HG03521 (cell line): ENCODE results near the gene SLC38A5.
"Not testable (repeated sequence)": the region's sequence is repeated elsewhere in the genome, so short reads cannot be mapped to it uniquely, and the experiment has no call there.

Experiments used
- ATAC-seq: cut with Tn5 transposase; IDR thresholded peaks from one replicate; pipeline ENCODE4 v1.9.1; 2021; ENCODE audit warnings: mild to moderate bottlenecking, moderate library complexity; ENCODE audit not compliant: unreplicated experiment

The SLC38A5 gene

DNA sequence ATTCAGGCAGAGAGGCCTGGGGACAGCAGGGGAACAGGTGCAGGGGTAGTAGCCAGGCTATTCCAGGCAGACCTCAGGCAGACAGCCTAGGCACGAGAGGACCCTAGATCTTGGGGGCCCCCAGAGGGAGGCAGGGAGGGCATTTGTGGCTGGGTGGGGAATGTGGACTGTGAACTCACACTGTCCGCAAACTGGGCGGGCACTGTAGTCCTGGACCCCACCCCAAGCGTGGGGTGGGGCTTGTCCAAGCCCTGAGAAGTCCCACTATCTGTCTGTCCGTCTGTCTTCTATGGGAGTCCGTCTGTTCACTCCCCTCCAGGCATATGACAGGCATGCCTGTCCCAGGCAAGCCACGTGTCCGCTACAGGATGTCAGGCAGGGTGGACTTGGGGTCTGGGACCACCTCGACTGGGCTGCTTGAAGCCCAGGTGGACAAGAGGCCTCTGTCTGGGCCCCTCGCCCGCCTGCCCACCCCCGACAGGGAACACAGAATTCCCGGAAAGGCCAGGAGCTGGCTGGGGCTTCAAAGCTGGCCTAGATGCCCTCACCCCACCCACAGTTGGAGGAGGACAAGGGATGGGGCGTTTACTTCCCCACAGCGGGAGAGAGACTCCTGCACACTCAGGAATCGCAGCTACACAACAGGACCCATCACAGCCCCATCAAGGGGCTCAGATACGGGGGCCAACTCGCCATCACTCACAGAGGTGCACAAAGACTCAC, at the start of gene SLC38A5:
Gene SLC38A5, minus strand, starts transcription at position 151 of the 723 bp plus-strand sequence. CDS start 2,336 bp downstream, outside the sequence.
- no peak for ATAC-seq

DNA sequence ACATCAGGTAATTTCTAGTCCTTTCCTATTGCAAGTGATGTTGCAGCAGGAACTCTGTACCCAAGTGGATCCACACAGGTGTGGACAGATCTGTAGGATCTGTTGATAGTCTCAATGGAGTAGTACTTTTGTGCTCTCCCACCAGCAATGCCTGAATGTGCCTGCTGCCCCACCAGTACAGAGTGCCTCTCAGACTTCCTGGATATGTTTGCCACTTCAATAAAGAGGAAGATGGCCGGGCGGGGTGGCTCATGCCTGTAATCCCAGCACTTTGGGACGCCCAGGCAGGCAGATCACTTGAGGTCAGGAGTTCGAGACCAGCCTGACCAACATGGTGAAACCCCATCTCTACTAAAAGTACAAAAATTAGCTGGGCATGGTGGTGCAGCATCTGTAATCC, 49.4 kb upstream of the SLC38A5 start:
- not testable (repeated sequence) for ATAC-seq

DNA sequence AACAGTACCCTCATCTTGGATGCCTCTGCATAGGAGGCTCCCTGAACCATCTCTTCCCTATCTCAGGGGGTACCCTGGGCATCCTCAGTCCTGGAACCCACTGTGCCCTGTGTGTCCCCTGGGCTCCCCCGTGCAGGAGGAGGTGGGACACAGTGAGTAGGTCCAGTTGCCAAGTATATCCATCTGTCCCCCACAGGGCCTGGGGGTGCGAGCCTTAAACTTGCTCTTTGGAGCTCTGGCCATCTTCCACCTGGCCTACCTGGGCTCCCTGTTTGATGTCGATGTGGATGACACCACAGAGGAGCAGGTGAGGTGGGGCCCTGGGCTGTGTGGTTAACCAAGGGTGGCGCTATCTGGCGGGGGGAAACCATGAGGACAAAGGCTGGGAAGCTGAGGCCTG, 46.9 kb upstream of the SLC38A5 start:
- no peak for ATAC-seq

DNA sequence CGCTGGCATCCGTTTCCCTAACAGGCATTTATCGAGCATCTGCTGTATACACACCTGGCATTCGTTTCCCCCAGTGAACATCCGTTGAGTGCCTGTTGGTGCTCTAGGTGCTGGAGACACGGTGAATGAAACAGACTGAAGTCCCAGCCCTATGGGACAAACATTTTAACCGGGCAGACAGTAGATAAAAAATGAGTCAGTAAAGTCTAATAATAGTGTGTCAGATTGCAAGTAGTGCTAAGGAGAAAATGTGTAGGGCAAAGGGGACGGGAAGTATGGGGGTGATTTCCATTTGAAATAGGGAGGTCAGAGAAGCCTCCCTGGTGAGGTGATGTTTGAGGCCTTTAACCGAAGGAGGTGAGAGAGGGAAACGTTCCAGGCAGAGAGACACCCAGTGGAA, 46.2 kb upstream of the SLC38A5 start:
- no peak for ATAC-seq

DNA sequence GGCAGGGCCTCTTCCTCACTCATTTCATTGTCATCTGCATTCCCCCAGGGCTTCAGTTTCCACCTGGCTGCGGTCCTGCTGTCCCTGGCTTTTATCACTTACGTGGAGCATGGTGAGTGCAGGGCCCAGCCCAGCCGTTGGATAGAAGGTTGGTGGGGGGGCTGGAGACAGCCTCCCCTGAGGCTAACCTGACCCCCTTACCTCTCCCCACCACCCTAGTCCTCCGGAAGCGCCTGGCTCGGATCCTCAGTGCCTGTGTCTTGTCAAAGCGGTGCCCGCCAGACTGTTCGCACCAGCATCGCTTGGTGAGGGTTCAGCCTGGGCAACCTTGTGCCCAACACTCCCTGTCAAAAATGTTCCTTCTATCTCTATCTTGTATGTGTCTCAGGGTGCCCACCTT, 45.8 kb upstream of the SLC38A5 start:
- no peak for ATAC-seq

- ATAC-seq, result no peak
These were observed 44.9 kb upstream of the SLC38A5 start for GRCh38 chrX:48514868-48515460.

DNA sequence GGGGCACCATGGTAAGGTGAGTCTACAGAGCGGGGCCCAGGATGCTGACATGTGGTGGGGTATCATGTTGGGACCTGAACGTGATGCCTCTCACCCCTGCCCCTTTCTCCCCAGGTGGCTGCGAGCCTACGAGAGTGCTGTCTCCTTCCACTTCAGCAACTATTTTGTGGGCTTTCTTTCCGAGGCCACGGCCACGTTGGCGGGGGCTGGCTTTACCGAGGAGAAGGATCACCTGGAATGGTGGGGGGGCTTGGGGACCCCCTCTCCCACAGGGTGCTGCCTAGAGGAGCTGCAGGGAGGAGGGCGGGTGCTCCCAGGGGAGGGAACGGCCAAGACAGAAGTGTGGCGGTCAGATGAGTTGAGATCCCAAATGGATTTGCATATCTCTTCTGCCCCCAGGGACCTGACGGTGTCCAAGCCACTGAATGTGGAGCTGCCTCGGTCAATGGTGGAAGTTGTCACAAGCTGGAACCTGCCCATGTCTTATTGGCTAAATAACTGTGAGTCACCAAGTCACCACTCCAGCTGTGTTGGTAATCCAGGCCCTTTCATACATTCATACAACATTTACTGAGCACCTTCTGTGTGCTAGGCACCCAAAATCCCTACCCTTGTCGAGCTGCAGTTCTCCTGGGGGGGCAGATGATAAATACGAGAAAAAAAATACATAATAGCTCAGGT, 44.2 kb upstream of the SLC38A5 start:
- ATAC-seq, result no peak

- no peak for ATAC-seq
These were observed 43.6 kb upstream of the SLC38A5 start for GRCh38 chrX:48513670-48514069.

DNA sequence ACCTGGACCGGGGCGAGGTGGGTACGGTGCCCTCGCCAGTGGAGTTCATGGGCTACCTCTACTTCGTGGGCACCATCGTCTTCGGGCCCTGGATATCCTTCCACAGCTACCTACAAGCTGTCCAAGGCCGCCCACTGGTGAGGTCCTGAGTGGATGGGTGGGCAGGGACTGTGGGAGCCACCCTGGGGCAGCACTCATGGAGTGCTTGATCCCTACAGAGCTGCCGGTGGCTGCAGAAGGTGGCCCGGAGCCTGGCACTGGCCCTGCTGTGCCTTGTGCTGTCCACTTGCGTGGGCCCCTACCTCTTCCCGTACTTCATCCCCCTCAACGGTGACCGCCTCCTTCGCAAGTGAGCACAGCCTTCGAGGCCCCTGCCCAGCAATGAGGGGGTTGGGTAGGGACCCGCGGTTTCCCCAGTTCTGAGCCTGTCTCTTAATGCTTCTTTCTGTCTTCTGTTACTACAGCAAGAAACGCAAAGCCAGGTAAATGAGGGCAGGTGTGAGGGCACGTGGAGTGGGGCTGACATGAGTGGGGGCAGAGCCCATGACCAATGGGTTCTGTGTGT, 42.4 kb upstream of the SLC38A5 start:
- ATAC-seq, result no peak

- no peak for ATAC-seq
These were observed 41.5 kb upstream of the SLC38A5 start for GRCh38 chrX:48511560-48511959.

DNA sequence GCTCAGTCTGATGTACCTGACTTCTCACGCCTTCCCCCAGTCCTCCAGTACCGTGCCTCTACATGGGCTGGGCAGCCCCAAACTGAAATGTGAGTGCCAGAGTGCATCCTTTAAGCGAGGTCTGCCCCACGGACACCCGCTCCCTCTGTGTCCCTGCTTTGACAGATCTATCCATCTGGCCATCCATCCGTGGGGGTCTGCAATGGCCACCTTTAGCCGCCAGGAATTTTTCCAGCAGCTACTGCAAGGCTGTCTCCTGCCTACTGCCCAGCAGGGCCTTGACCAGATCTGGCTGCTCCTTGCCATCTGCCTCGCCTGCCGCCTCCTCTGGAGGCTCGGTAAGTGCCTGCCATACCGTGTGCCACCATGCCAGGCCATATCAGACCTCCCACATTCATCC, 39.6 kb upstream of the SLC38A5 start:
- ATAC-seq, result no peak

DNA sequence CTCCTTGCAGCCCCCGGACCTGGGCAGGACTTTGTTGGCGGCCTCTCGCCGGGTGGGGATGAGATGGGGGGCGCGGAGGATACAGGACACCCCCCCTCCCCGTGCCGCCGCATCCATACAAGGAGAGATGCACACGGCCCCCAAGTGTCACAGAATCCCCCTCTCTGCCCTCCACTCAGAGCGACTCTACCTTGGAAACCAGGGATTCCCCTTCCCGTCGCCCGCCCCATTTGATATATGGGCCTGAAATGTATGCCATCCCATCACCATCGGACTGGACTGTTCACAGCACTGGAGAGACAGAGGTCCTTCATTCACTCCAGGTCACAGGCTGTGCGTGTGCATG, 39.2 kb upstream of the SLC38A5 start:
- ATAC-seq, result peak; percentile 15

DNA sequence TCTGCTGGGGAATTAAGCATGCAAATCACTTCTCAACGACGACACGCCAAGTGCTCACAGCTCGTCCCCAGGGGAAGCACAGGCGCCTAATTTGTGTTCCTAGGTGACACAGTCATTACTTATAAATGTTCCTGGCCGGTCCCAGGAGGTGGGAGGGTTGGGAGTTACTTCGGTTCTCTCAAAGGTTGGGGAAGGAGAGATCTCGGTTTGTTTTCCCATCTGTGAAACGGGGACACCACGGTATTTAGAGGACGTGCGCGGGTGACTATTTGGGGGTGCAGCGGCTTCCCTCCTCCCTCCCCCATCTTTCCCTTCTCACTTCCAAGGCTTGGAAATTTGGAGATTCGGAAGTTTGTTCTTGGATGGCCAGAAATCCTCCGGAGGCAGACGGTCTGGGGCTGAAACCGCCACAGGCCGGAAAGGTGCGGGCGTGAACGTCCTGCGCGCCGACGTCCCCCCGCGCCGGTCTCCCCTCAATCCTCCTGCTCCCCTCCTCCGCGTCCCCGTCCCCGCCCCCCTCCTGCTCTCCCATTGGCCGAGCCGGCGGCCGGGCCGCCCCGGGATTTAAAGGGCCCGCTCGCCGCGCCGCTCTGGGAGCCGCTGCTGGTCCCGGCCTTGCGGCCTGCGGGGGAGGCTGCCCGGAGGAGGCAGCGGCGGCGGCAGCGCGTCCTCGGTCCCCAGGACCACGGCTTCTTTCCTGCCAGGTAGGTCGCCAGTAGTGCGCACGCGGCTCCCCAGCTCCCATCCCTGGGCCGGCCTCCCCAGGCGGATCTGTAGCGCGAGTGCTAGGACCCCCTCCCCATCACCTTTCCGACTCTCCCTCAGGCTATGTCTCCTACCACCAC, 38.6 kb upstream of the SLC38A5 start, which contains the start of gene PORCN:
Gene PORCN, plus strand, starts transcription at position 593 of the 845 bp plus-strand sequence. CDS start 829 bp downstream, outside the sequence.
- peak; percentile 85 for ATAC-seq

DNA sequence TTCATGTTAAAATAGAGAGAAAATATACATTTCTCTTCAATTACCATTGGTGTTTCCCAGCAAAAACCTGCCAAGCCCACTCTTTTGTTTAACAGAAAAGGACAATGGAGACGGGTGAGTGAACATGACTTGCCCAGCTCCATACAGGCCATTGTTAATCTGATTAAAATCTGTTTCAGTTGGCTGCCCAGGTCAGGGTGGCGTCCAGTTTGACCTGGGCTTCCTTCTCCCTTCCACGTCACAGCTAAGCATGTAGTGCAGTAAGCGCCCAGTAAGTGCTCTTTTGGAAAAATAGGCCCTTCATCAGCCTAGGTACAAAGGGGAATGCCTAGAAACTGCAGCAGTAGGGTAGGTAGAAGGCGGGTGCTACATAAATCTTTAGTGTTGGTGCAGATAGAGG, 37.2 kb upstream of the SLC38A5 start:
- no peak for ATAC-seq

DNA sequence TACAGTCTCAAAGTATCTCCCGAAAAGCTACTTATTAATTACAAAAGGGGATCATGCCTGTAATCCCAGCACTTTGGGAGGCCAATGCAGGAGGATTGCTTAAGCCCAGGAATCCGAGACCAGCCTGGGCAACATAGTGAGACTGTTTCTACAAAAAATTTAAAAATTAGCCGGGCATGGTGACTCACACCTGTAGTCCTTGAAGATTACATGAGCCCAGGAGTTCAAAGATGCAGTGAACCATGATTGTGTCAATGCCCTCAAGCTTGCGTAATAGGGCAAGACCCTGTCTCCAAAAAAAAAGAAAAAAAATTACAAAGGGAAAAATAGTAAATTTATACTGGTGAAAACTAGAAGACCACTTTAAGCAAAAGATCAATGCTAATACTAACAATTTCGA, 35.4 kb upstream of the SLC38A5 start:
- ATAC-seq, result no peak

- ATAC-seq, result no peak
These were observed 34.2 kb upstream of the SLC38A5 start for GRCh38 chrX:48504261-48504660.

DNA sequence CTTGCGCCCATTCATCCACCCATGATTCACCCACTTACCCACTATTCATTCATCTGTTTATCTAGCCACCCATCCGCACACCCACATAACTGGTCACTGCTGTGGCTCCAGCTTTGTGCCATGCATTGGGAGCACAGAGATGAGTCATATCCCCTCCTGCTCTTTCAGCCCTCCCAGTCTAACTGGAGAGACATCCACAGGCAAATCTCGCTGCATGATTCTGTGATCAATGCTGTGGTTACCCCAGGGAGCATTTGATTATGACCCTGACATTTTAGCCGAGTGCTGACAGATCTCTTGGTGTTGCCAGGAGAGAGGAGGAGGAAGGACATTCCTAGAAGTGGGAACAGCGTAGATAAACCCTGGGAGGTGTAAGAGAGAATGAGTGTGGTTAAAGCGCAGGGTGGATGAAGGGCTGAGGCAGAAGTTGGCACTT, 28.3 kb upstream of the SLC38A5 start:
- no peak for ATAC-seq

- no peak for ATAC-seq
These were observed 27.8 kb upstream of the SLC38A5 start for GRCh38 chrX:48497871-48498270.

DNA sequence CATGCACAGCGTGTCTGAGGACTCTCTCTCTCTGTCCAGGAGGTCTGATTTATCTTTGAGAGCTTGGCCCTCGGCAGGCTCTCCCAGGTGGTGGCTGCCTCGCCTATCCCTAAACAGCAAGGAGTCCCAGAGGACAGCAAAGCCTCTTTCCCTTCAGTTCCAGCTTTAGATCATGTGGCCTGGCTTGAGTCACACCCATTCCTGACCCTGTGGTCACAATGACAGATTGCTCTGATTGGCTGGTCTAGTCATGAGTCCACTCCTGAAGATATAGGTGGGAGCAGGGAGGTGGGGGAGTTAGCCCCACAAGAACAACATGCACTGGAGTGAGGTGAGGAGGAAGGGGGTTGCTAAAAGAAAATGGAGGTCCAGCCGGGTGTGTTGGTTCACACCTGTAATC, 26.6 kb upstream of the SLC38A5 start:
- no peak for ATAC-seq

DNA sequence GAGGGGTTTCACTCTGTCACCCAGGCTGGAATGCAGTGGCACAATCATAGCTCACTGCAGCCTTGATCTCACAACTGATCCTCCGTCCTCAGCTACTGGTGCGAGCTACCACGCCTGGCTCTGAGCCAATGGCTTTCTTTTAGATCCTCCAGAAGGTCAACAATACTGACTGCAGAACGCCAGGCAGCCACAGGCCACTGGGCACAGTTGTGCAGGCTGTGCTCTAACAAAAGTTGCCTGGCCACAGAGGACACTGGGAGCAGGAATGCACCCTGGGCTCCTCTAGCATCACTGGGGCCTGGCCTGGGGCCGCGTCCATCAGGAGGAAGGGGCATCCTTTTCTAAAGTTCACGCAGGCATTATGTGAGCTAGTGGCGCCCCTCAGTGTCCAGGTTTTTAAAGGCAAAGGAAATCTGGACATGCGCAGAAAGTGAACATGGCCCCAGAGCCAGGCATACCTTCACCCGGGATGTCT, 23.9 kb upstream of the SLC38A5 start:
- ATAC-seq, result no peak
